ENCODE data around the gene FOS.
A peak's percentile ranks its signal among the peaks of the same experiment; 100 is the strongest.

The FOS gene

DNA sequence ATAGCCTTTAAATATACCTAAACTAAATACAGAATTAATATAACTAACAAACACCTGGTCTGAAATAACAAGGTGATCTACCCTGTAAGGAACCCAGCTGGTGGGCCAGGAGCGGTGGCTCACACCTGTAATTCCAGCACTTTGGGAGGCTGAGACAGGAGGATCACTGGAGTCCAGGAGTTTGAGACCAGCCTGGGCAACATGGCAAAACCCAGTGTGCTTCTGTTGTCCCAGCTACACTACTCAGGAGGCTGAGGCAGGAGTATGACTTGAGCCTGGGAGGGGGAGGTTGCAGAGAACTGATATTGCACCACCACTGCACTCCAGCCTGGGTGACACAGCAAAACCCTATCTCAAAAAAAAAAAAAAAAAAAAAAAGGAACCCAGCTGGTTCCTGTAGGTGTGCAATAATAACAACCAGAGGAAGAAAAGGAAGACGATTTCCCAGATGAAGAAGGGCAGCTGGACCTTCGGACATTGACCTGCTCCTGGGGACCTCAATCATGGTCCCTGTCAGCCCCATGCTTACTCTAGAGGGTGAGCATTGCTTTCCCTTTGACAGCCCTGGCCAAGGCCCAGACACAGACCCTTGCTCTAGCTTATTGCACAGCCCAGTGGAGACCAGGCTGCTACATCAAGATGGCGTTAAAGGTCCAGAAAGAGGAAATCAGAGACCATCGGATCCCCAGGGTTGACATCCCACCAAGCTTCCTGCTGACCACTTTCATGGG is 5.4 kb downstream of the FOS start:
- H3K4me3 ChIP-seq (replicated peaks in 1 of 2; ENCODE audit: low read depth in 2 of 2, low read length in 2 of 2): no peak overlapping the region
- peak; percentile 52 to 78 for DNase-seq (ENCODE audit: low read depth in 2 of 2)
- TF ChIP-seq, protein P1, sequence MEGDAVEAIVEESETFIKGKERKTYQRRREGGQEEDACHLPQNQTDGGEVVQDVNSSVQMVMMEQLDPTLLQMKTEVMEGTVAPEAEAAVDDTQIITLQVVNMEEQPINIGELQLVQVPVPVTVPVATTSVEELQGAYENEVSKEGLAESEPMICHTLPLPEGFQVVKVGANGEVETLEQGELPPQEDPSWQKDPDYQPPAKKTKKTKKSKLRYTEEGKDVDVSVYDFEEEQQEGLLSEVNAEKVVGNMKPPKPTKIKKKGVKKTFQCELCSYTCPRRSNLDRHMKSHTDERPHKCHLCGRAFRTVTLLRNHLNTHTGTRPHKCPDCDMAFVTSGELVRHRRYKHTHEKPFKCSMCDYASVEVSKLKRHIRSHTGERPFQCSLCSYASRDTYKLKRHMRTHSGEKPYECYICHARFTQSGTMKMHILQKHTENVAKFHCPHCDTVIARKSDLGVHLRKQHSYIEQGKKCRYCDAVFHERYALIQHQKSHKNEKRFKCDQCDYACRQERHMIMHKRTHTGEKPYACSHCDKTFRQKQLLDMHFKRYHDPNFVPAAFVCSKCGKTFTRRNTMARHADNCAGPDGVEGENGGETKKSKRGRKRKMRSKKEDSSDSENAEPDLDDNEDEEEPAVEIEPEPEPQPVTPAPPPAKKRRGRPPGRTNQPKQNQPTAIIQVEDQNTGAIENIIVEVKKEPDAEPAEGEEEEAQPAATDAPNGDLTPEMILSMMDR (IDR thresholded peaks at IDR 0.05; ENCODE audit: low read depth, low read length): no peak

DNA sequence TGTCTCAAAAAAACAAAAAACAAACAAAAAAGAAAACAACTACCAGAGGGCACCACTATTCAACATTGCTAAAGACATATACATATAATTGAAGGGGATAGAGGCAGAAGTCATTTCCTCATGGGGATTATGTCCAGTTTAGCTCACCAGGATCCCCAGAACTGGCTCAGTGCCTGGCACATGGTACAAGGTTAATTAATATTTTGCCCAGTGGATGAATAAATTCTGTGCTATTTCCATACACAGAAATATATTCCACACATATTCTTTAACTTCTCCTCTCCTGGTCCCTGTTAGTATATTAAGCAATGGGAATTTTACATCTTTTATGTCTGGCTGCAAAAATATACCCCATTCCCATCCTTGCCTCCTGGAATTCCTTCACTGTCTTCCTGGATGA is 6.7 kb downstream of the FOS start:
- H3K4me3 ChIP-seq (replicated peaks in 1 of 2; ENCODE audit: low read depth in 2 of 2, low read length in 2 of 2): no peak overlapping the region
- no peak for DNase-seq (ENCODE audit: low read depth in 2 of 2)
- TF ChIP-seq, protein P1 (IDR thresholded peaks at IDR 0.05; ENCODE audit: low read depth, low read length): no peak

DNA sequence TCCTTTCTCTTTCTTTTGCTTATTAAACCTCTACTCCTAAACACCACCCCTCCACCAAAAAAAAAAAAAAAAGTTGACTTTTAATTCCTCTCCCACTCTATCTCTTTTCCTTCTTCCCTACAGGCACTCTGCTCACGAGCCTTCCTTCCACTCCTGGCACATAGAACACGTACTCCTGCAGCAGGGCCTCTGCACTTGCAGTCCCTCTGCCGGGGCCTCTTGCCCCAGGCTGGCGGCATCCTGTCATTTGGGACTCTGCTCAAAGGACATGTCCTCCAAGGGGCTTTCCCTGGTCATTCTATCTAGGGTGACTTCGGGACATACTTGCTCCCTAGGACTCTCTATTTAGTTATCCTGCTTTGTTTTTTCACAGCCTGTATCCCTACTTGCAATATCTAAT is 7.7 kb downstream of the FOS start:
- TF ChIP-seq, protein P1 (IDR thresholded peaks at IDR 0.05; ENCODE audit: low read depth, low read length): no peak
- no peak overlapping the region for H3K4me3 ChIP-seq (replicated peaks in 1 of 2; ENCODE audit: low read depth in 2 of 2, low read length in 2 of 2)
- no peak for DNase-seq (ENCODE audit: low read depth in 2 of 2)

DNA sequence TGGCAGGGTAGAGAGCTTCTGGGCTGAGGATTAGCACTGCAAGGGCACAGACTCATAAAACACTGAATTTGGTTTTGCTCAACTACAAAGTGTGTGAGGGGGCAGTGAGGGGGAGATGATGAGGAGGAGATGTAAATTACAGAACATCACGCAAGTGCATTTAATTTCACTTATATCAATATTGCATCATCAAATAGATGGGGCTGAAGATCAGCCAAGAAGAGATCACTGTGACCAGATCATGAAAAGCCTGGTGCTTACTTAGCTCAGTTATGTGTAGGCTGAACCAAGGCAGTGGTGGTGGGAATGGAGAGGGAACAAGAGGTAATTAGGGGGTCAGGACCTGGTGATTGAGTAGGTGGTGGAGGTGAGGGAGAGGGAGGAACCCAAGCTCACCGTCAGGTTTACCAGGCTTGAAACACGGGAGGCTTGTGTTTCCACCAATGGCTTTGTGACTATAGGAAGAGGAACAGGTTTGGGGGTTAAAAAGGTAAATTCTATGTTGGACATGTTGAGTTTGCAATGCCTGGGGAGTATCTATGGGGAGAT is 11.3 kb downstream of the FOS start:
- TF ChIP-seq, protein P1 (IDR thresholded peaks at IDR 0.05; ENCODE audit: low read depth, low read length): no peak
- no peak for DNase-seq (ENCODE audit: low read depth in 2 of 2)
- H3K4me3 ChIP-seq (replicated peaks in 1 of 2; ENCODE audit: low read depth in 2 of 2, low read length in 2 of 2): no peak overlapping the region

DNA sequence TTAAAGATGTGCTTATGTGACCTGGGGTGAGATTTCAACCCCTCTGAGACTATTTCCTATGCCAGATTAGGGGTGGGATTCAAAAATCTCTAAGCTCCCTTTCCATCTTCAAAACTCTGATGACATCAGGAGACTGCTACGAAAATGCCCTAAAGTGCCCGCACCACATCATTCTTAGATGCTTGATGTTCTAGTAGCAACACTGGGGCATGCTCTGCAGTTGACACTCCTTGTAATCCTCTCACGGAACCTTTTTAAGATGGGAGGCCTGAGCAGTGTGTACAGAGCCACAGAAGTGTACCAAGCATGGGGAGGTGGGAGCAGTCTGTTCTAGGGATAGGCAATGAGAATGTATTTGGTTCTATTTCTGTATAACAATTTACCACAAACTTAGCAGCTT is 12.2 kb downstream of the FOS start:
- TF ChIP-seq, protein P1 (IDR thresholded peaks at IDR 0.05; ENCODE audit: low read depth, low read length): no peak
- DNase-seq (ENCODE audit: low read depth in 2 of 2): no peak
- H3K4me3 ChIP-seq (replicated peaks in 1 of 2; ENCODE audit: low read depth in 2 of 2, low read length in 2 of 2): no peak overlapping the region

DNA sequence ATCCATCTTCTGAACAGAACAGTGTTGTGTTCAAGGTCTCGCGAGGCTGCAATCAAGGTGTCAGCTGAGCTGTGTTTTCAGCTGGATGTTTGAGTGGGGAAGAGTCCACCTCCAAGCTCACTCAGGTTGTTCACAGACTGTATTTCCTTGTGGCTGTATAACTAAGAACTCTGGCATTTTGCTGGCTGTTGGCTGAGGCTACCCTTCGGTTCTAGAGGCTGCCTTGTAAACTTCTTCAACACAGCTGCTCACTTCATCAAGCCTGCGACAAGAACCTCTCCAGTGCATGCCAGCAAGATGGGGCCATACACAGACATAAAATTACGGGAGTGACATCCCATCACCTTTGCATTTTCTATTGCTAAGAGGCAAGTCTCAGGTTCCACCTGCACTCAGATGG is 12.7 kb downstream of the FOS start:
- no peak for DNase-seq (ENCODE audit: low read depth in 2 of 2)
- H3K4me3 ChIP-seq (replicated peaks in 1 of 2; ENCODE audit: low read depth in 2 of 2, low read length in 2 of 2): no peak overlapping the region
- TF ChIP-seq, protein P1 (IDR thresholded peaks at IDR 0.05; ENCODE audit: low read depth, low read length): no peak
